Upper lobe of left lung (tissue), 4 donors: ENCODE data around the gene LYPD6.

ENCODE experiments used
- EP300 ChIP-seq, 4 donors: sonication (generic); formaldehyde crosslinking; IDR thresholded peaks; one replicate each; pipeline ENCODE4 v1.5.1; 2017; ENCODE audit warnings: antibody characterized with exemption in 4 of 4, control low read depth in 2 of 4
- POLR2A ChIP-seq, 4 donors: fragments of 450-650 bp; IDR thresholded peaks; one replicate each; pipeline ENCODE4 v1.5.1; 2016 to 2017; ENCODE audit warnings: antibody characterized with exemption in 4 of 4, mild to moderate bottlenecking in 2 of 4
- POLR2AphosphoS5 ChIP-seq, 2 donors: sonication (generic); formaldehyde crosslinking; IDR thresholded peaks; one replicate each; pipeline ENCODE4 v1.5.1; 2017; ENCODE audit warnings: antibody characterized with exemption in 2 of 2
- TF ChIP-seq, protein P1 (sequence below), 6 experiments: fragments of 450-650 bp in 4 of 6; fragments of 200-600 bp in 2 of 6; sonication (generic) in 2 of 6; IDR thresholded peaks; one replicate each; pipeline ENCODE4 v1.5.1; 2016 to 2019; ENCODE audit warnings: antibody characterized with exemption in 6 of 6

GRCh38 chr2:149388120-149388816, 57.9 kb downstream of the LYPD6 start:
- TF ChIP-seq EP300 (IDR thresholded peaks at IDR 0.05) (no peak), POLR2A (IDR thresholded peaks at IDR 0.05) (no peak), POLR2AphosphoS5 (IDR thresholded peaks at IDR 0.05) (no peak)
- TF ChIP-seq, protein P1, sequence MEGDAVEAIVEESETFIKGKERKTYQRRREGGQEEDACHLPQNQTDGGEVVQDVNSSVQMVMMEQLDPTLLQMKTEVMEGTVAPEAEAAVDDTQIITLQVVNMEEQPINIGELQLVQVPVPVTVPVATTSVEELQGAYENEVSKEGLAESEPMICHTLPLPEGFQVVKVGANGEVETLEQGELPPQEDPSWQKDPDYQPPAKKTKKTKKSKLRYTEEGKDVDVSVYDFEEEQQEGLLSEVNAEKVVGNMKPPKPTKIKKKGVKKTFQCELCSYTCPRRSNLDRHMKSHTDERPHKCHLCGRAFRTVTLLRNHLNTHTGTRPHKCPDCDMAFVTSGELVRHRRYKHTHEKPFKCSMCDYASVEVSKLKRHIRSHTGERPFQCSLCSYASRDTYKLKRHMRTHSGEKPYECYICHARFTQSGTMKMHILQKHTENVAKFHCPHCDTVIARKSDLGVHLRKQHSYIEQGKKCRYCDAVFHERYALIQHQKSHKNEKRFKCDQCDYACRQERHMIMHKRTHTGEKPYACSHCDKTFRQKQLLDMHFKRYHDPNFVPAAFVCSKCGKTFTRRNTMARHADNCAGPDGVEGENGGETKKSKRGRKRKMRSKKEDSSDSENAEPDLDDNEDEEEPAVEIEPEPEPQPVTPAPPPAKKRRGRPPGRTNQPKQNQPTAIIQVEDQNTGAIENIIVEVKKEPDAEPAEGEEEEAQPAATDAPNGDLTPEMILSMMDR (IDR thresholded peaks at IDR 0.05): no peak
